CD1c-positive myeloid dendritic cell (primary cell): ENCODE data around the gene LRRC8C.
"Not testable (repeated sequence)": the region's sequence is repeated elsewhere in the genome, so short reads cannot be mapped to it uniquely, and the experiment has no call there.

Source experiments
- DNase-seq: peaks from one replicate; pipeline ENCODE4 v3.0.0-alpha.2; 2016; ENCODE audit errors: extremely low spot score

The LRRC8C gene

DNA sequence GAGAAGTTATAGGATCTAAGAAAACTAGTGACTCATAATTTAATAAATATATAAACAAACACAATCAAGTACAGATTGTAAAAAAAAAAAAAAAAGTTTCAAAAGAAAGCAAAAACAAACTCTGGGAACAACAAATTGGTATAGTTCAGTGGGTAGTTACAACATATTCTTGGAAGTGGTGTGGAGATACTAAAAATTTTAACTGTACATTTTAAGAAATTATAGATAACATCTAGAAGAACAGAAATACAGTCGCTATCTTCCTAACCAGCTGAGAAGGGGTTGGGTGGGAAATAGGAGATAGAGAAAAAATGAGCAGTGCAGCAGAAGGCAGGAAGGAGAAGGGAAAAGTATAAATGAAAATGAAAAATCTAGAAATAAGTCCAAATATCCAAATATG, 70.5 kb downstream of the LRRC8C start:
- no peak for DNase-seq

DNA sequence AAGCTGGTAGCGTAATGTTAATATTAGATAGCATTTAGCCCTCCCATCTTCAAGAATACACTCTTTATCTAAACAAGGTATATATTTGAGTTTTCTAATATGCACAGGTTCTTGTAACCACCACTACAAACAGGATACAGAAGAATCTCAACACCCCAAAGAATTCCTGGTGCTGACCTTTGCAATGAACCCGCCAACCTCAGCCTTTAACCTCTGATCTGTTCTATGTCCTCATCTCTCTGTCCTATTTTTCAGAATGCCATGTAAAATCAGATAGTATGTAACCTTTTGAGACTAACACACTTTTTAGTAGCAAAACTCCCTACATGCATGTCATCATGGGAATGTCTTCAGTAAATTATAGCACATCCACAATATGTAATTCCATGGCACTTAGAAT, 71.1 kb downstream of the LRRC8C start:
- no peak for DNase-seq

DNA sequence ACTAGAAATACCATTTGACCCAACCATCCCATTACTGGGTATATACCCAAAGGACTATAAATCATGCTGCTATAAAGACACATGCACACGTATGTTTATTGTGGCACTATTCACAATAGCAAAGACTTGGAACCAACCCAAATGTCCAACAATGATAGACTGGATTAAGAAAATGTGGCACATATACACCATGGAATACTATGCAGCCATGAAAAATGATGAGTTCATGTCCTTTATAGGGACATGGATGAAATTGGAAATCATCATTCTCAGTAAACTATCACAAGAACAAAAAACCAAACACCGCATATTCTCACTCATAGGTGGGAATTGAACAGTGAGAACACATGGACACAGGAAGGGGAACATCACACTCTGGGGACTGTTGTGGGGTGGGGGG, 72.0 kb downstream of the LRRC8C start:
- not testable (repeated sequence) for DNase-seq

DNA sequence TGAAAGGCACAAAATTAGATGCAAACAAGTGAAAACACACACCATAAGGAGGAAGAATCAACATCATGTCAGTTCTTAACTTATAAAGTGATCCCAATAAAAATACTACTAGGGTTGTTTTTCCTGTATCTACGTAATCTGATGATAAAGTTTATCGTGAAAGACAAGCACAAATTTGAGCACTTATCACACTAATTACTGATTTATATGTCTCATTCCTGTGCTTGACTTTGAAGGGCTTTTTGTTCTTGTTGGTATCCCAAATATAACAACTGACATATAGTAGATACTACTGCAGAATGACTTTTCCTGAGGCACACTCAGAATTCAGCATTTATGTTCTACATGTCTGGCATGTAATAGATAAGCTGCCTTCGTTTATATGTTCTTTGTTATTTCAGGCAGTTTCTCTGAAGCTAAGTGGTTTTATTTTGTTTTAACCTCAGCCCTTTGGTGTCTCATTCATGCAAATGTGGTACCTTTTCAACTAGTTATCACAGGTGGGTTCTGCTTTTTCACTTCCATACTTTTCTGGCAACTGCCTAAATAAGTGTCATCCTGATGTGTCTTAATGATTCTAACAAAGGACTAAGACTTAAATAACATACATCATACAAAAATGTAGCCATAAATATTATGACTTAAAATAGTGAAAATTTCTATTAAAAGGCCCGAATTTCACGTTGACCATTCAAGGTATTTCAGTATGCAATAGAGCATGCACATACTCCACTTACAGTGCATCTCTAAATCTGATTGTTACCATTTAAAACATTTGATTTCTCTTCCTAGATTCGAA, 73.2 kb downstream of the LRRC8C start:
- no peak for DNase-seq

DNA sequence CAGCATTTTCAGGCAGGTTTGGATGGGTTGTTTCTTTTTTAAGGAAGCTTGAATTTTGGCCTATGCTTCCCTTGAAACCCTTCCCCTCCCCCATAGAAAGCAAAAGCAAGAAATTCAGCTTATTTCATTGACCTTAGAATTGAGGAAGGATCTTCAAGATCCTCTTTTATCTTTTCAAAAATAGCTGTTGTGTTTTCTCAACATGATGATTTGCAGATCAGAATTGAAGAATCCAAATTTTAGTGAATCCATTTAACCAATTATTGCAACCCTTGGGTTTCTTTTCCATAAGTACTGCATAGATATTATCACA, 73.7 kb downstream of the LRRC8C start:
- peak; percentile 87 for DNase-seq

DNA sequence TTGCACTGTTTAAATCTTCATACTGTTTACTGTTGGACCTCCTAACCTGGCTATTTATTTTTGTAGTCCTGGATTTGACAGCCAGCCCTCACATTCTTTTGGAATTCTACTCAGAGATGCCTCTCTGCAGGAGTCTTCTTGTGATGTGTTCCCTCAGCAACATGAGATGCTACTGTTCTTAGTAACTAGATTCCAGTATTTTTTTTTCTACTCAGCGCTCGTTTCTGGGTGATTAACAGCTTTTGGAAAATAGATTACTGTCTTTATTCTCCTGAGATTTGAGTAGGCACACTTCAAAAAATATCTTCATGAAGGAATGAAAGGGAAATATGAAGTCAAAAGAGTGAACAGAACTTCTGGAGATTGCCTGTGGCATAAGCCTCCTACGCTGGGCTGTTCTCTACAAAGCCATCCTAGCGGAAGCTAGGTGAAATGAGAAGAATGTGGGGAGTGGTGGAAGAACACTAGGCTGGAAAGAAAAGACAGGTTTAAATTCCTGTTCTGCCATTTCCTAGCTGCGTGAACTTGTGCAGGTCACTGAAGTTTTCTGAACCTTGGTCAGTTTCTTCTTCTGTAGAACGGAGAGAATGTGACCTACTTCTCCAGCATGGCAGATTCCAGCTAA, 75.9 kb downstream of the LRRC8C start:
- DNase-seq = no peak

DNA sequence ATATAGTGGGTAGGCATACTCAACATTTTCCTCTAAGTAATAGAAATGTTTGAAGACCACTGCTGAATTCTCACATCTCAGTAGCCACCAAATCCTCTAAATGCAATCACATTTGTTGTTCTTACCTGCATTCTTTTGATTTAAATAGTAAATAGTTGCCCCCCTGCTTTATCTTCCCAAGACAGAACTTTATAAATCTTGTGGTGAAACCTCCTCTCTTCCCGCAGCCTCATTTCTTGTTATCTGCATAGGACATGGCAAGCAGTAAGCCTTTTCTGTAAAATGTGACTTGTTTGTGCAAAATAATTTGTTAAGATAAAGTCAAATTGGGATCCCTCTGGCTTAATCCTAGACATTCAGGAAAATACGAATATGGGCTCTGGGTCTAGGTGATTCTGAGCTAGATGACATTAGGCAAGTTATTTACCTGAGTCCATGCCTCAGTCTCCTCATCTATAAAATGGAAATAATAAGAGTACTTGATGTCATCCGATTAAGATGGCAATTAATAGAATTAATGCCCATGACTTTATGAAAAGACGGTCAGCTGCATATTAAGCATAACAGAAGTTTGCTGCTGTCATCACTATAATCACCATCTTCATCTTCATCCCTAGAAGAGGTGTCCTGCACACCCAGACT, 77.7 kb downstream of the LRRC8C start:
- no peak for DNase-seq

DNA sequence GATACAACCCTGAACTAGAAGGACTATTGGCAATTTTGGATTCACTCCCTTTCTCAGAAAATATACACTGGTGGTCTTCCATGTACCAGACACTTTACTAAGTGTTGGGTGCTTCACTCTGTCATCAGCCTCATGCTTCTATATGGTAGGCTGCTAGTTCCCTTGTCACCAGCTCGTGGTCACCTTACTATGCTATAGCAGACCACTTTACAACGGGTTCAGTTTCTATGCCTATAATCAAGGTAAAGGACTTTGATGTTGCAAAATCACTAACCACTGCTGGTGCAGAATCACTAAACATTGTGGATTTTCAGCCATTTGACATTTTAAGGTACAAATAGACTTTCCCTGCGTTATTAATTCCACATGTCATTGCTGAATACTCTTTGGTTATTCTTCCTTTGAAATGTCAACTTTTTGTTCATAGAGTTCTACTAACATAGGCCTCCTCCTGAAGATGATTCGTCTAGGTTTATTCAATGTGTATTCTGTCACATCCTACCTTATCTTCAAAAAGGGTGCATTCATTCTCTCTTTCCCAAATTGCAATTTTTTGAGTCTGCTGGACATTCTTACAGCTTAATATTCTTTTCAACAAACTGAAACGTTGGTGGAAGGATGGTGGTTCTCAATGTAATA, 78.3 kb downstream of the LRRC8C start:
- no peak for DNase-seq

DNA sequence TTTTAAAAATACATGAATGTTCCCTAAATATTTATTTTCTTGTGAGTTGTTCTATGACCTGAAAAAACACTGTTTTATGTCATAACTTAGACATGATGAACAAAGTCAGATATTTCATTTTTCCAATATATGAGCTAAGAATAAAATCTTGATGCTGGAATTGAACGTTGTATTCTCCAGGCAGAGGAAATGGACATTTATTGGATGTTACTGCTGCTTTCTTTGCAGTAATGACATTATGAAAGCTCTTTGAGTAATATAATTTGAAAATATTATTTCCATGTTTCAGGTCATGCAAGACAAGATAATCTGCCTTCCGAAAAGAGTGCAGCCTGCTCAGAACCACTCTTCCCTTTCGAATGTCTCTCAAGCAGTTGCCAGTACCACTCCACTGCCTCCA, 79.5 kb downstream of the LRRC8C start:
- no peak for DNase-seq

DNA sequence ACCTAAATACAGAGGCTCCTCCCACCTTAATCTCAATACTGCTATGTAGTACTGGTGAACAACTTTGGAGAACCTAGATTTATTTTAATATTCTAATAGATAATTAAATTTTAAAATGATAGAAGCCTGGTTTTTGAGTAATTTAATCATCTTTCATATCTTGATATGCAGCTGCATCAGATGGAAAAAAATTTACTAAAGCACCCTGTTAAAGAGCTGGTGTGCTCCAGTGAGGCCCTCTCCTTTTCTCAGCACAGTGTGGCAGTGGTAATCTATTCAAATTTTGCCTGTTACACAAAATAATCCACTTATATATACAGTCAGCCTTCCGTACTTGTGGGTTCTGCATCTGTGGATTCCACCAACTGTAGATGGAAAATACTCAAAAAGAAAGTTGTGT, 82.8 kb downstream of the LRRC8C start:
- no peak for DNase-seq

DNA sequence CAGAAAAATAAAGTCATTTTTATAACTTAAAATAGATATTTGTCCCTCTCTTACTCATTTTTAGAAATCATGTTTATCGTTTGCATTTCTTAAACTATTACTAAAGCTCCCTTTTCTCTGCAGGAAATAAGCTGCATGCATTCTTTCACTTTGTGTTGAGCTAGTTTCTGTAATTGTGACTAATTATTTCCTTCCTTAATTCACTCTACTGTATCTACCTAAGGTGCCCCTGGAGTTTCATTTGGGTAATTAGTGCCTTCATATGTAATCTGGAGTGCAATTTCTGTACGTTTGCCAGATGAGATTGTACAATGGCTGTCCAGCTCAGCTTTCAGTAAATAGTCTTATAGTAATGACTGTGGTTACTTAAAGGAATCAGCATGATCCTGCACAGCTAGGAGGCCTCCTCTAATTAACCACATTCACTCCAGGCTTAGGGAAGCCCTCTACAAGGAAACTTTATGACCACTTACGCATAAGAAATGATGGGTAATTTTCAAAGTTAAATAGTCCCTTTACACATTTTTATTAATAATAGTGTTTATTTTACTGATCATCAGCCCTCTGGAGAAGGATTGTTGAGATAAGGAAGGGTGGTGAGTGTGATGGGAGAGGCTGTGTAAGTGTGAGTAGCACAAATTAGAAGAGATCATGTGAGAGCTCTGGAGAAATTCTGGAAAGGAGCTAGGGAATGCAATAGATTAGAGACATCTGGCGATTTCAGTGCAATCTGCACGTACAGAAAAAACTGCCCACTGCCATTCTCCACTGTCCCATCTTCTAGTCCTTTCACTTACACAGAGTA, 86.8 kb downstream of the LRRC8C start:
- peak; percentile 68 for DNase-seq

DNA sequence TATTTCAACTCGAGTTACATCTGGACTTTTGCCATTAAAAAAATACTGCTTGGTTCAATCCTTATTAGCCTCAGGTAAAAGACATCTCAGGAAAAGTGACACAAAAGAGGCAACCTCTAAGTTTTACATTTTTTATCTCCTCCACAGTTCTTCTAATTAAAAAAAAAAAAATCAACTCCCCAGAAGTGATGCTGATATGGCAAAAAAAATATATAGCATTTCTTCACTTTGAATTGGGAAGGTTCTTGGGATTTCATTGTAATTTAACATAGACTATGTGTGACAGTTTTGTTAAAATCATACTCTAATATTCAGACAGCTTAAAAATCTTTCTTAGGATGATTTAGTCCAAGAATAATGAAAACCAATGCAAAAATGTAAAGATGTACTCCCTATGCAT, 87.9 kb downstream of the LRRC8C start:
- DNase-seq = no peak

DNA sequence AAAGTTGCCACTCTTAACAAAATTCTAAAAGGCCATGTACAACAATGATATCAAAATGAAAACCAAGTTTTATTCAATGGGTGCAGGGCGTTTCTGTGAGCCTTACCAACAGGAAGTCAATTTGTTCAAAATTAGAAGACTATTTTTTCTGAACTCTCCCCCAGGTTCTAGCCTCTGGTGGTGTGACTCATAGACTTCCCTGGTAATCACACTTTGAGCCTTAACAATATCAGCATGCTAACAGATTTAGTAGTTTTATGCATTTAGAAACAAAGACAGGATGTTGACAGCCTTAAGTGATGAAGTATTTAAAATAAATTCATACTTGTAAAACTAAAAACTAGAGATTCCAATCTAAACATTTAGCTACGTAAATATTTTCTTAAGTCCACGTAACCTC, 88.4 kb downstream of the LRRC8C start:
- DNase-seq = peak; percentile 82

DNA sequence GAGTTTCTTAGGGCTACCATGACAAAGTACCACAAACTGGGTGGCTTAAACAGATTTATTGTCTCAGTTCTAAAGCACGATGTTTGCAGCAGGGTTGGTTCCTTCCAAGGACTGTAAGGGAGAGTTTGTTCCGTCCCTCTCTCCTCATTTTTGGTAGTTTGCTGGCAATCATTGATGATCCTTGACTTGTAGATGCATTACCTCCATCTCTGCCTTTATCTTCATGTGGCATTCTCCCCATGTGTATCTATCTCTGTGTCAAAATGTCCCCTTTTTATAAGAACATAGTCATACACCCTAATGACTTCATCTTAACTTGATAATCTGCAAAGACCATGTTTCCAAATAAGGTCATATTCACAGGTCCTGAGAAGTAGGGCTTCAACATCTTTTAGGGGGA, 90.2 kb downstream of the LRRC8C start:
- DNase-seq = no peak

DNA sequence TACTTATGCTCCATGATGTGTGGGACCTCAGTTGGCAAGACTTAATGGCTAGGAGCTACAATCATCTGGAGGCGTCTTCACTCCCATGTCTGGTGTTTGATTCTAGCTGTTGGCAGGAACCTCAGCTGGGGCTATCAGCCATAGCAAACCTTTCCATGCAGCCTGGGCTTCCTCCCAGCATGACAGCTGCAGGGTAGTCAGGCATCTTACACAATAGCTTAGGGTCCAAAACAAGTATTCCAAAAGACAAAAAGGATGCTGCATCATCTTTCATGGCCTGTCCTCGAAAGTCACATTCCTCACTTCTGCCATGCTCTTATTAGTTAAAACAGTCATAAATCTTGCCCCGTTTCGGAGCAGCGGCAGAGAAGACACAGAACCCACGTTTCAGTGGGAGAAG, 90.9 kb downstream of the LRRC8C start:
- DNase-seq = peak; percentile 52

DNA sequence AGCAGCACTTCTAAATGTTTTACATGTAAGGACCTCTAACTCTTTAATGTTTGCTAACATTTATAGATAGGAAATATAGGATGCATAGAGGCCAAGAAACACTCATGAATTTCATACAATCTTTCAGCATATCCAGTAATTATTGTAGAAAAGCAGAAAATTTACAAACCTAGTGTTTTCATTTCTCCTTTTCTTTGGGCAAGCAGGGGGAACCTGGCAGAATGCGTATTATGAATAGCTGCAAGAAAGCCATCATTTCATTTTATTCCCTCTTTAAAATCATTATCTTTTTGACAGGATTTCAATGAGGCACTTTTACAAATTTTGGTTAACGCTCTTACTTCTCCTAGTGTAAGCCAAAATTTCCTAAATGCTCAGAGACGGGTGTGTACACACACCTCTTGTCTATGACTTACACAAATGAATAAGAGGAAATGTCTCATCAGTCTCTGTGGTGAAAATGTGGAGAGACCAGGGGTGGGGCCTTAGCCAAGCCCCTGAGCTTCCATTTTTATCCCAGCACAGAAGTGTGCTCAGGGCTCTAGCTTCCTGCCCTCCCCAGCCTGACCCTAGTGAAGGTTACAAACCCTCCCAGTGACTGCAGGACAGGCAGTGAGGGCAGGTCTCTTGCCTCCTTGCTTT, 91.6 kb downstream of the LRRC8C start:
- DNase-seq = peak; percentile 85

DNA sequence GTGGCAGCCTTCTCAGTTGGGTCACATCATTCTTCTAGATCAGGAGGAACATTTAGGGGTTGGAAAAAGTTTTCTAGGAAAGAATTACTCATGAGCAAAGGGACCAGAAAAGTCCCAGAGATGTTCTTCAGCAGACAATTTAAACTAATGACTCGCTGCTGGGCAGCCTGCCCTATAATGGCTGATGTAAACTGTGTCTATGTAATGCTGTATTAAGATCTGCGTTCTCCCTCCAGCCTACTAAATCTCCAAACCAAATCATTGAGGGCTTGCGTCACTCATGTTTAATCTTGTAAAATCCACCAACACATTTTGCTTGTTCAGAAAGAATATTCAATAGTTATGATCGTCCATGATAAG, 92.1 kb downstream of the LRRC8C start:
- DNase-seq = no peak

DNA sequence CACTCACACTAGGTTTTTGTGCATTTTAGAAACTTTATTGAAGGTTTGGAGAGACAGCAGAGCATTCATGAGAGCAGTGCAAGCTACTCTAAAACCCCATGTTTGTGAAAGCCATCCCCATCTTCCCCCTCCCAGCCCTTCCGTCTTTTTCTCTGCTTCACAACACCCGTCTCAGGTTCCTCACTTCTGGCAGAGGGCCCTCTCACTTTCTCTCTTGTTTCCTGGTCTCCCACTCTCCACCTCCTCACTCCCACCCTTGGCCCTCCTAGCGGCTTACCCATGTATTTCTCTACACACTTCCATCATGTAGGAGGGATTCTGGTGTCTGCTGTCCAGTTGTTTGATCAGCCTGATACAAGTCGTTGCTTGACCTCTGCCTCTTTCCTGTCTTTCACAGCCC, 92.7 kb downstream of the LRRC8C start:
- peak; percentile 59 for DNase-seq

DNA sequence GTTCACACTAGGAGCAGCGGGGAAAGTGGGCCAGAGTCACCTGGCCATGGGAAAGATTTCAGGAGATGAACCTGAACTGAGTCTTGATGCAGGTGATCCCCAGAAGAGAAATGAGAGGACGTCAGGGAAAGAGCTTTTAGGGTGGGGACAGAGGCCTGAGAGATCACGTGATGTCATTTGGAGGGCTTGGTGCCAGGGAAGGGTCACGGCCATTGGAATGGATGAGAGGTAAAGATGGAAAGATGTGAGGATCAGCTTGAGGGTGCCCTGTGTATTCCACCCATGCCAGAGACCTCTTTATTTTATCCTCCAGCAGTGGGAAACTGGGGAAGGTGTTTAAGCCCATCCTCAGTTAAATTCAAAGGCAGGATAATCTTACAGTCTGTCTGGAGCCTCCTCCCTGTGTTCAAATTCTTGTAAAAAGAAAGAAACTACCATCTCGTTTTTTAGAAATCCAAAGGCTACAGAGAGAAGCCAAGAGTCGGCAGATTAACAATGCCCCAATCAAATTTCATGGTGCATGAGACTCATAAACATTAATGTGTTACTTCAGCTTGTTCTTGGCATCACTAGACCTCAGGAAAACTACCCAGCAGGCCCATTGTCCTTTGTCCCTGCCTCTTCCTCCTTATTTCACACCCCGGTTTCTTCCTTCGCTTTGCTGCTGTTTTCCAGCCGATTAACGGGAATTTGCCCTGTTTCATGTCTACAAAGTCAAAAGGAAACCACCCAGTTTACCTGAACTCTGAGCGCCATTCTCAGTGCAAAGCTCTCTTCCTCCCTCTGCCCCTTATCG, 94.8 kb downstream of the LRRC8C start:
- DNase-seq = no peak

DNA sequence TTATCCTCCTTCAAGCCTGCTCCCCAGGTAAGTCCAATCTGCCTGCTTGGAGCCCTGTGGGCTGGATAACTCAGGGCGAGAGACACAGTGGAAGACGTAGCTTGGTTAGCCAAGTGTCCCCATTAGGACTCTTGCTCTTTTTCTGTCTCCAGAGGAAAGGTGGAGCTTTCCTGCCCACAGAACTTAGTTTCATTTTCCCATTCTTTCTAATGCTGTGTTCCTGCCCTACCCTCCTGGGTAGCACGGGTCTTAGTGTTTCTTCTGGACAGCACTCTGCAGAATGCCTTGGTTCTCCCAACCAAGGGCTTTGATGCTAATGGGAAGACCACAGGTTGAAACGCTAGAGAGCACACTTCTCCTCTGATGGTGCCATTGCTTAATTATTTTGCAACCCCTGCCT, 95.5 kb downstream of the LRRC8C start:
- no peak for DNase-seq

DNA sequence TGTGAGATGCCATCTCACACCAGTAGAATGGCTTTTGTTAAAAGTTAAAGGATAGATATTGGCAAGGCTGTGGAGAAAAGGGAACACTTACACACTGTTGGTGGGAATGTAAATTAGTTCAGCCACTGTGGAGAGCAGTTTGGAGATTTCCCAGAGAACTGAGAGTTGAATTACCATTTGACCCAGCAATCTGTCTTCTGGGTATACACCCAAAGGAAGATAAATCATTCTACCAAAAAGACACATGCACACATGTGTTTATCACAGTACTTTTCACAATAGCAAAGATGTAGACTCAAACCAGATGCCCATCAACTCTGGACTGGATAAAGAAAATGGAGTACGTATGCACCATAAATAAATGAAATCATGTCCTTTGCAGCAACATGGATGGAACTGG, 99.3 kb downstream of the LRRC8C start:
- DNase-seq = no peak
